ENCODE data around the gene TPRG1.

DNA sequence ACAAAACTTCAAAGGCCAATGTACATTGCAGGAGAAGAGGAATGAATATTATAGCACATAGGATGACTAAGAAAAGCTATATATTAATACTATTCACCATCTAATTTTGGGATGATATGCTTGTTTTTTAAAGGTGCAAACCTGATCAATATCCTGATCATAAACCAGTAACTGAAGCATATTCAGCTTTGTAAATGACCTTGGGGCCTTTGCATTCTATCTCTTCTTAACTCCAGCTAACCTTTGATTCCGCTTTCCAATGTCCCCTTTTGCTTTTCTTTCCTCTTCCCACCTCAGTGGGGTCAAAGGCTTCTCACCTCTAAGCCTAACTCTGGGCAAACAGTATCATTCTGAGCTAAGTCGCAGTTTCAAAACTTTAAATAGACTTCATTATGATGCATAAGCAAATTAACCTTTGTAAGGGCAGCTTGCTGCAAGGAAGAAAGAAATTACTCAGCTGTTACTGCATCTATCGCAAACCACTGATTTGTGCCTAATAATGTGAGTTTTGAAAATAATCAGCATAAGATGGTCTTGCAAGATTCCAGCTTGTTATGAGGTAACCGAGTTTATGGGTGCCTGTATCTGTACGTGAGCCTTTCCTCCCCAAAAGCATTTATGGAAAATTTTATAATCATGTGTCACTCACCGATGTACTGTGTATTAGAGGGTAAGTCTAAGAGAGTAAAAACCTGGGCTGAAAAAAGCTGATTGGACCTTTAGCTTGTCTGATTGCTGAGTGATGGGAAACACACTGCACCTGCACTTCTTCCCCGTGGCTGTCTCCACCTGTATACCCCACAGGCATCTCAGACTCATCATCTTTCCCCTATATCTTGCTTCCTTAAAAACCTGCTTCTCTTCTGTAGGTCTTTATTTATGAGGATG is 116.8 kb downstream of the TPRG1 start:
- TF ChIP-seq GATA3 (IDR thresholded peaks at IDR 0.05; ENCODE audit: low read depth, low read length) (no peak), GATA2 (IDR thresholded peaks at IDR 0.05; ENCODE audit: low read depth, low read length) (no peak)

Measured in SH-SY5Y (cell line).